Mesothelial cell of epicardium (in vitro differentiated cells): Measurements from ENCODE around the gene BRD7. TPM values are rescaled to one million over a fixed set of nuclear protein-coding genes. Genes with fewer than 3 reads are reported as not detected.

ENCODE experiments used
- DNase-seq, 2 experiments: peaks; one replicate each; pipeline ENCODE4 v3.0.0; 2021; ENCODE audit warnings: low spot score in 2 of 2; ENCODE audit not compliant: unreplicated experiment in 2 of 2
- H3K27ac Mint-ChIP-seq: 2 replicates; pipeline ENCODE4 v1.8.0; 2021; ENCODE audit warnings: mixed read lengths
- H3K27me3 Mint-ChIP-seq: 2 replicates; pipeline ENCODE4 v1.8.0; 2021; ENCODE audit warnings: low read depth, mixed read lengths
- H3K36me3 Mint-ChIP-seq: 2 replicates; pipeline ENCODE4 v1.8.0; 2021; ENCODE audit warnings: mixed read lengths
- H3K4me1 Mint-ChIP-seq: 2 replicates; pipeline ENCODE4 v1.8.0; 2021; ENCODE audit warnings: mixed read lengths
- H3K4me3 Mint-ChIP-seq: 2 replicates; pipeline ENCODE4 v1.8.0; 2021; ENCODE audit warnings: mild to moderate bottlenecking, moderate library complexity, mixed read lengths
- H3K9me3 Mint-ChIP-seq: 2 replicates; pipeline ENCODE4 v1.8.0; 2021; ENCODE audit warnings: mixed read lengths
- total RNA-seq: library from RNA; stranded (reverse); gene quantifications from 3 replicates; pipeline ENCODE4 v1.2.1, GENCODE V29; 2021
- TF ChIP-seq, protein P1 (sequence below): fragments of 200-600 bp; sonication (generic); IDR thresholded peaks from one replicate; pipeline ENCODE4 v1.5.0; 2021; ENCODE audit warnings: antibody characterized with exemption; ENCODE audit not compliant: unreplicated experiment

The BRD7 gene
- total RNA-seq, 1 donor from 2014 or later, result 76.8 TPM

DNA sequence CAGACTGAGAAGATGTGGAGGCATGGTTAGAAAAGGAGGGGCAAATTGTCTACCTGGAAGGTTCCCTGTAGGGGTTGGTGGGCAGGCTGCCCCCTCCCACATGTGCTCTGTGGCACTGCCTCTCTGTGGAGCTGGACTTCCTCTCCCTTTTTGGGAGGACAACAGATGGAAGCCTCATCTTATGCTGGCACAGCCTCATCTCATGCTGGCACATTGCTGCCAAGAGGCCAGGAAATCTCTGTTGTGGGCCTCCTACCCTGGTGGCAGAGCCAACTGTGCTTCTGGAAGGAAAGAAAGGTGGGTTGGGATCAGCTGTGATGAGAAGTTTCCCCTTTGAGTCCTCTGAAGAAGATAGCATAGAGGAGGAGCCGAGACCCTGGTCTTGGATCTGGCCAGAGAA lies 19.7 kb upstream of the BRD7 start:
- Mint-ChIP-seq H3K36me3 (no peaks in the 10 kb centered on the region), H3K4me3 (no peak overlapping the region), H3K27me3 (no peaks in the 10 kb centered on the region), H3K9me3 (no peaks in the 10 kb centered on the region), H3K4me1 (peaks cover 43% of the 10 kb centered on the region), H3K27ac (peak overlapping the region; percentile 67)
- DNase-seq, result no peak
- TF ChIP-seq, protein P1, sequence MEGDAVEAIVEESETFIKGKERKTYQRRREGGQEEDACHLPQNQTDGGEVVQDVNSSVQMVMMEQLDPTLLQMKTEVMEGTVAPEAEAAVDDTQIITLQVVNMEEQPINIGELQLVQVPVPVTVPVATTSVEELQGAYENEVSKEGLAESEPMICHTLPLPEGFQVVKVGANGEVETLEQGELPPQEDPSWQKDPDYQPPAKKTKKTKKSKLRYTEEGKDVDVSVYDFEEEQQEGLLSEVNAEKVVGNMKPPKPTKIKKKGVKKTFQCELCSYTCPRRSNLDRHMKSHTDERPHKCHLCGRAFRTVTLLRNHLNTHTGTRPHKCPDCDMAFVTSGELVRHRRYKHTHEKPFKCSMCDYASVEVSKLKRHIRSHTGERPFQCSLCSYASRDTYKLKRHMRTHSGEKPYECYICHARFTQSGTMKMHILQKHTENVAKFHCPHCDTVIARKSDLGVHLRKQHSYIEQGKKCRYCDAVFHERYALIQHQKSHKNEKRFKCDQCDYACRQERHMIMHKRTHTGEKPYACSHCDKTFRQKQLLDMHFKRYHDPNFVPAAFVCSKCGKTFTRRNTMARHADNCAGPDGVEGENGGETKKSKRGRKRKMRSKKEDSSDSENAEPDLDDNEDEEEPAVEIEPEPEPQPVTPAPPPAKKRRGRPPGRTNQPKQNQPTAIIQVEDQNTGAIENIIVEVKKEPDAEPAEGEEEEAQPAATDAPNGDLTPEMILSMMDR, result no peak

GRCh38 chr16:50386774-50387173 lies 18.0 kb upstream of the BRD7 start:
- H3K36me3 Mint-ChIP-seq, result no peaks in the 10 kb centered on the region
- peaks cover 32% of the 10 kb centered on the region for H3K4me1 Mint-ChIP-seq
- H3K27ac Mint-ChIP-seq, result no peak overlapping the region
- TF ChIP-seq, protein P1, result no peak
- no peaks in the 10 kb centered on the region for H3K9me3 Mint-ChIP-seq
- no peaks in the 10 kb centered on the region for H3K27me3 Mint-ChIP-seq
- DNase-seq, result no peak
- no peak overlapping the region for H3K4me3 Mint-ChIP-seq

GRCh38 chr16:50386139-50386538 lies 17.4 kb upstream of the BRD7 start:
- Mint-ChIP-seq H3K4me3 (no peak overlapping the region), H3K4me1 (peaks cover 27% of the 10 kb centered on the region), H3K27me3 (no peaks in the 10 kb centered on the region), H3K36me3 (no peaks in the 10 kb centered on the region), H3K9me3 (no peaks in the 10 kb centered on the region), H3K27ac (no peak overlapping the region)
- TF ChIP-seq, protein P1, result no peak
- no peak for DNase-seq

- Mint-ChIP-seq H3K27me3 (no peaks in the 10 kb centered on the region), H3K4me1 (peaks cover 16% of the 10 kb centered on the region), H3K4me3 (no peak overlapping the region), H3K36me3 (no peaks in the 10 kb centered on the region), H3K27ac (no peak overlapping the region), H3K9me3 (no peaks in the 10 kb centered on the region)
- no peak for DNase-seq
- TF ChIP-seq, protein P1, result no peak
These were observed 15.8 kb upstream of the BRD7 start for GRCh38 chr16:50384500-50385135.

DNA sequence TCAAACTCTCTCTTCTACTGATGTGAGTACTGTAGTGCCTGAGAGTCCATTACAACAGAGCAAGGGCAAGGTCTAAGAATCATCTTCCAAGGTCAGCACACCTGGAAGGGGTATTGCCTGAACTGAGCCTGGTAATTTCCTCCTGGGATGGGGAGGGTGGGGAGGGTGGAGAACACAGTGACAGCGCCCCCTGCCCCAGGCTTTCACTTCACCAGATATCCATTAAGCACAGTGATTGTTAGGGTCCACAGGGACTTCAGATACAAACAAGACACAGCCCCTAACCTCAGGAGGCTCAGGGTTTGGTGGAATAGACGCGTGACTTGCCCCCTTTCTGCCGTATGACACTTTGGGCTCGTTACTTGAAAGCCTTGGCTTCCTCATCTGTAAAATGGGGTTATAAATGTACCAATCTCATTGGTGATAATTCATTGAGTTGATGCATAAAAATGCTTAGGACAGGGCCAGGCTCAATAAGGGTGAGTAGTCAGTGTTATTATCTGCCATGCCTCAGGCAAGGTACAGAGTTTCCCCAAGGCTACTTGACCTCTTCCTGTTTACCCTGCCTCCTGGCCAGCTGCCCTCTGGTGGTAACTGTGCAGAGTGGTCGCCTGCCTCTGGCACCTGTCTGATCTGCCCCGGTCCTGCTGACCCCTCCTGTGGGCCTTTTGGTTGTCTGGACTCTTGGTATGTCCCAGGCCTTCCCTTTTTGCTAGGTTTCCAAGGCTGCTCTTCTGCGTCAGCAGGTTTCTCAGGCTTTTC lies 13.1 kb upstream of the BRD7 start:
- no peak overlapping the region for H3K4me3 Mint-ChIP-seq
- no peak overlapping the region for H3K27ac Mint-ChIP-seq
- TF ChIP-seq, protein P1, result no peak
- no peaks in the 10 kb centered on the region for H3K36me3 Mint-ChIP-seq
- peaks cover 9% of the 10 kb centered on the region for H3K4me1 Mint-ChIP-seq
- no peaks in the 10 kb centered on the region for H3K9me3 Mint-ChIP-seq
- H3K27me3 Mint-ChIP-seq, result no peaks in the 10 kb centered on the region
- DNase-seq, result no peak
